HUES6 (cell line): ENCODE measurements around the gene PCDH8.
A peak's percentile ranks its signal among the peaks of the same experiment; 100 is the strongest.

Source experiments
- H3K27ac ChIP-seq: 2 replicates; pipeline ENCODE4 v1.7.0; 2013; ENCODE audit warnings: low read depth, mild to moderate bottlenecking, low read length, inconsistent platforms
- H3K27me3 ChIP-seq: 2 replicates; pipeline ENCODE4 v1.6.1; 2013; ENCODE audit warnings: low read length; ENCODE audit not compliant: control insufficient read depth, insufficient read depth
- H3K36me3 ChIP-seq: 2 replicates; pipeline ENCODE4 v1.6.1; 2013; ENCODE audit warnings: low read length; ENCODE audit not compliant: control insufficient read depth, insufficient read depth
- H3K4me1 ChIP-seq: 2 replicates; pipeline ENCODE4 v1.6.1; 2013; ENCODE audit warnings: low read length; ENCODE audit not compliant: control insufficient read depth, insufficient read depth
- H3K4me3 ChIP-seq: 2 replicates; pipeline ENCODE4 v1.5.1; 2013; ENCODE audit warnings: low read depth, low read length
- H3K9ac ChIP-seq: one replicate; pipeline ENCODE4 v1.6.1; 2013; ENCODE audit warnings: mild to moderate bottlenecking, low read length
- H3K9me3 ChIP-seq: 2 replicates; pipeline ENCODE4 v1.6.1; 2013; ENCODE audit warnings: low read depth, low read length; ENCODE audit not compliant: control insufficient read depth, insufficient read depth

The PCDH8 gene

DNA sequence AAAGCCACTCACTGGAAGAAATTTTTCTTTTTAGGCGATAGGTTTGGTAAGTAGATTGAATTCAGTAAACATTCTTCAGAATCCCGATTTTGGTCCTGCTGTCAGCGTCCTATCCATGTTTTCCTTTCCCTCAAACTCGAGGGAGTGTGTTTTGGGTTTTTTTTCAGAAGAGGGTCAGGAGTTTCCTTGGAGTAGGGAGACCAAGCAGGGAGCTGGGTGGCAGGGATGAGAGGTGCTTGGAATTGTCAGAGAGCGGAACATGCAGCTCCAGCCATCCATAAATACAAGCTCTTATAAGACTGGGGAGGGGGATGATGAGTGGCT is 1.6 kb upstream of the PCDH8 start:
- H3K4me3 ChIP-seq: peak overlapping the region; percentile 86
- H3K9me3 ChIP-seq: no peaks in the 10 kb centered on the region
- H3K4me1 ChIP-seq: peaks cover 25% of the 10 kb centered on the region
- no peak overlapping the region for H3K27ac ChIP-seq
- H3K9ac ChIP-seq: no peak overlapping the region
- H3K36me3 ChIP-seq: no peaks in the 10 kb centered on the region
- H3K27me3 ChIP-seq: peaks cover 59% of the 10 kb centered on the region

DNA sequence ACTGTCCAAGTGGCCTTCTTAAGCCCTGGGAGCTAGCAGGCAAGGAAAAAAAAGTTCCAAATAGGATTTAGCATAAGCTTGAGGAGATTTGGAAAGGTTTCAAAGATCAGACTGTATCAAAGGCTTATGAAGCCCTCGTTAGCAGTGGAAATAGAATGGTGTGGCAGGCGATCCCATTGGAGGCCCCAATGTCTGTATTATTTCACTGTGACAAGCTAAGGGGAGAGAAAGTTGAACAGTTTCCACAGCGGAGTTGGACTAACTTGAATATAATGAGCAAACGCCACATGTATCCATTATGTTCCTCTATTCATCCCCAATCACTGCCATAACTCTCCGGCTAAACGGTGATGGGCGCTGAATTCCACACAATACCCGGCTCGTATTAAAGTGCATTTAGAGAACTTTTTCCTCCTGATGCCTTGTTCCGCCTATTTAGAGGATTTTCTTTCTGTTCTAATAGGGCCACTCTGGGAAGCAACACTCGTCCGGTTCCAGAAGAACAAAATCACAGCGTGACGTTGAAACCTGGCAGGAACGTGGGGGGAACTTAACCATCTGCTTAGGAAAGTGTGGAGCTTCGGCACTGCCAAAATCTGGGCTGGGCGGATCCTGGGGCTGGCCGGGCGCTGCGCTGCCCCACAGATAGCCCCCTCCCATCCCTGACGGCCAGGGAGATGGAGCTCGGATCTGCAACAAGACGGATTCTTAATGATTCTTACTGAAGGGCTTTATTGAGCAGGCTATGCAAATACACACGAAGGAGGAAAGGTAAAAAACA is 1.0 kb upstream of the PCDH8 start:
- Histone ChIP-seq H3K4me1 (peaks cover 25% of the 10 kb centered on the region), H3K36me3 (no peaks in the 10 kb centered on the region), H3K27ac (no peak overlapping the region), H3K4me3 (peak overlapping the region; percentile 86), H3K9ac (no peak overlapping the region), H3K9me3 (no peaks in the 10 kb centered on the region), H3K27me3 (peaks cover 63% of the 10 kb centered on the region)

DNA sequence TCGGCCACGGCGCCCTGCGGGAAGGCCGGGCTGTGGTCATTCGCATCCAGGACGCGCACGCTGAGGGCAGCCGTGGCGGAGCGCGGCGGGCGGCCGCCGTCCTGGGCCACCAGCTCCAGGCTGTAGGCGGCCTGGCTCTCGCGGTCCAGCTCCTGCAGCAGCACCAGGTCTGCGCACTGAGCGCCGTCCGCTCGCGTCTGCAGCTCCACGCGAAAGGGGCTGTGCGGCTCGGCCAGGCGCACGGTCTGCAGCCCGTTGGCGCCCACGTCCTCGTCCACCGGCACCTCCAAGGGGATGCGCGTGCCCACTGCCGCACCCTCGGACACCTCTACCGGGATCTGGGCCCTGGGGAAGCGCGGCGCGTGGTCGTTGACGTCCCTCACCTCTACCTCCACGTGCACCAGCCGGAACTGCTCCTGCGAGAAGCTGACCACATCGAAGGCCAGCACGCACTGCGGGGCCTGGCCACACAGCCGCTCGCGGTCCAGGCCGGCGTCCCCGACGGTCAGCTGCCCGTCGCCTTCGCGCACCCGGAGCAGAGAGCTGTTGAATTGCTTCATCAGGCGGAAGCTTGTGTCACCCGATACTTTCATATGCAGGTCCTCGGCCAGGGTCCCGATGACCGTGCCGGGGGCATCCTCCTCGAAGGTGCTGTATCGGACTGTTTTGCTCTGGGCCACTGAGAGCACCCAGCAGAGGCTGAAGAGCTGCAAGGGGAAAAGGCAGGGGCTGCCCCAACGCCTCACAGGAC is 583 bp downstream of the PCDH8 start:
- Histone ChIP-seq H3K4me3 (peak overlapping the region; percentile 86), H3K27ac (no peak overlapping the region), H3K4me1 (peaks cover 25% of the 10 kb centered on the region), H3K27me3 (peaks cover 68% of the 10 kb centered on the region), H3K9ac (no peak overlapping the region), H3K36me3 (no peaks in the 10 kb centered on the region), H3K9me3 (no peaks in the 10 kb centered on the region)

DNA sequence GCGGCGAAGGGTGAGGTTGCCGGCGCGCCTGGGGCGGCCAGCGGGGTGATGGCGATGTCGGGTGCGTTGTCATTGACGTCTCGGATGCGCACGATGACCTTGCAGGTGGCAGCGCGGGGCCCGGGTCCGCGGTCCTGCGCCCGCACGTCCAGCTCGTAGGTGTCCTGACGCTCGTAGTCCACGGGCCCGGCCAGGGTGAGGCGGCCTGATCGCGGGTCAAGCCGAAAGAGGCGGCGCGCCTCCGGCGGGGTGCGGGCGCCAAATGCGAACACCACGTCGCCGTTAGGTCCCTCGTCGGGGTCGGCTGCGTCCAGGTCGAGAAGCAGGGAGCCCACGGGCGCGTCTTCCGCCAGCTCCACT is 1.1 kb downstream of the PCDH8 start:
- Histone ChIP-seq H3K4me1 (peaks cover 22% of the 10 kb centered on the region), H3K36me3 (no peaks in the 10 kb centered on the region), H3K9ac (no peak overlapping the region), H3K27me3 (peaks cover 68% of the 10 kb centered on the region), H3K4me3 (peak overlapping the region; percentile 86), H3K9me3 (no peaks in the 10 kb centered on the region), H3K27ac (no peak overlapping the region)

DNA sequence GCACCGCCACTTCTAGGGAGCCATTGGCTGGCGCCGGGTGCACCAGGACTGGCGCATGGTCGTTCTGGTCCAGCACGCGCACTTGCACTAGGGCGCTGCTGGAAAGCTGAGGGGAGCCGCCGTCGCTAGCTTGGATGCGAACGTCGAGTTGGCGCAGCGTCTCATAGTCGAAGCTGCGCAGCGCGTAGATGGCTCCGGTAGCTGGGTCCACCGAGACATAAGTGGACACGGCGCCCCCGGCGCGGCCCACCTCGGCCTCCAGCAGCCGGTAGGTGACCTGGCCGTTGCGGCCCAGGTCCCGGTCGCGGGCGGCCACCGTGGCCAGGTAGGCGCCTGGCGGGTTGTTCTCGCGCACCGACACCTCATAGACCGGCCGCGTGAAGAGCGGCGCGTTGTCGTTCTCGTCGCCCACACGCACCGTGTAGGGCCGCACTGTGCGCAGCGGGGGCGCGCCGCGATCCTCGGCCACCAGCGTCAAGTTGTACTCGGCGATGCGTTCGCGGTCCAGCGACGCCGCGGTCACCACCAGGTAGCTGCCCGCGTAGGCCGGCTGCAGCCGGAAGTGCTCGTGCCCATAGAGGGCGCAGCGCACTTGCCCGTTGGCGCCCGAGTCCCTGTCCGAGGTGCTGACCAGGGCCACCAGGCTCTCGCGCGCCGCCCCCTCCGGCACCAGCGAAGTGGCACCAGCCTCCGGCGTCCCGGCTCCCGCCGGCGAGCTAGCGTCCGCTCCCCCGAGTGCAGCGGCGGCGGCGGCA is 1.7 kb downstream of the PCDH8 start:
- peak overlapping the region; percentile 86 for H3K4me3 ChIP-seq
- H3K36me3 ChIP-seq: no peaks in the 10 kb centered on the region
- peaks cover 68% of the 10 kb centered on the region for H3K27me3 ChIP-seq
- no peak overlapping the region for H3K27ac ChIP-seq
- H3K9ac ChIP-seq: no peak overlapping the region
- peaks cover 17% of the 10 kb centered on the region for H3K4me1 ChIP-seq
- H3K9me3 ChIP-seq: no peaks in the 10 kb centered on the region

DNA sequence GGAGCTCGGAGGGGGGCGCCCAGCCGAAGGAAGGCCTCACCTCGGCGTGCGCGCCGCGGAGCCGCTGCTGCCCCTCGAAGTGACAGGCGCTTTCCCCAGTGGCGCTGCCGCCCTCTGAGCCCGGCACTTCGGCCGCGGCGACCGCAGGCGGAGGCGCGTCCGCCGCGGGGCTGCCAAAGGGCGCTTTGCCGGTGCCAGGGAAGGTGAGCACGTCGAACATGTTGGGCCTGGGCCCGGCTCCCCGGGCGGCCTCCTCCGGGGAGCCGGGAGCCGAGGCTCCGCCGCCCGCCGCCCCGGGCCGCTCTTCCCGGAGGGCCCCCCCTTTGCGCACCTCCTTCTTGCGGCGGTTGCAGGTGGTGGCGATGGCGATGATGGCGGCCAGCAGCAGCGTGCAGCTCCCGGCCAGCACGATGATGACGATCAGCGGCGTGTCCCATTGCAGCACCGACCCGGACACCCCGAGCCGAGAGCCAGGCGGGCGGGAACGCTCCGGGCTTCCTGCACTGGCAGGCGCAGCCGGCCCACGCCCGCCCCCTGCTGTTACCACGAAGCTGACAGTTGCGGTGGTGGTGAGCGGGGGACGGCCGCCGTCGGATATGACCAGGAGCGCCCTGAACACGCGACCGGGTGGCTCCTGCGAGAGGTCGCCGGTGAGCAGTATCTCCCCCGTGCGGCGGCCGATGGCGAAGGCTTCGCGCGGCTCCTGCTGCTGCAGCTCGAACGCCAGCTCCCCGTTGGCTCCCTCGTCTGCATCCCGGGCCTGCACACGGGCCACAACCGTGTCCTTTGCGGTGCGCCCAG is 2.5 kb downstream of the PCDH8 start:
- Histone ChIP-seq H3K4me1 (peaks cover 17% of the 10 kb centered on the region), H3K36me3 (no peaks in the 10 kb centered on the region), H3K4me3 (peak overlapping the region; percentile 86; the same call in 1 of the 2 replicates), H3K9me3 (no peaks in the 10 kb centered on the region), H3K27ac (no peak overlapping the region), H3K27me3 (peaks cover 68% of the 10 kb centered on the region), H3K9ac (no peak overlapping the region)

DNA sequence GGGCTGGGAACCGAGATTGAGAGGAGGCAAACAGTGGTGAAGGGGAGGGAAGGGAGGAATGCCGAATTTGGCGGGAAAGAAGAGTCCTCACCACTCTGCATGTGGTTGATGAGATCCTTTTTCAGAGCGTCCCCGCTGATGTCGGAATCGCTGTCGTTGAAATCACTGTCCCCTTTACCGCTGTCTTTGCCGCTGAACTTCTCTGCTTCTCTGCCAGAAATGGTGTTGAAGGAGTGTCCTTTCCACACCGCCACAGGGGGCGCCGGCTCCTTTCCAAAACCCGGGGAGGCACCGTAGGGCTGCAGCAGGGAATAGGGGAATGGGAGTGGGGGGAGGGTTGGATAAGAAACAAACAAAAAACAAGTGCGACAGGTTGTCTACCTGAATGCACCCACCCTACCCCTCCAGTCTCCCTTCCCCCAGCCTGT is 3.1 kb downstream of the PCDH8 start:
- Histone ChIP-seq H3K27me3 (peaks cover 66% of the 10 kb centered on the region), H3K9me3 (no peaks in the 10 kb centered on the region), H3K4me3 (peak overlapping the region; percentile 86; the same call in 1 of the 2 replicates), H3K4me1 (peaks cover 17% of the 10 kb centered on the region), H3K36me3 (no peaks in the 10 kb centered on the region), H3K9ac (no peak overlapping the region), H3K27ac (no peak overlapping the region)

DNA sequence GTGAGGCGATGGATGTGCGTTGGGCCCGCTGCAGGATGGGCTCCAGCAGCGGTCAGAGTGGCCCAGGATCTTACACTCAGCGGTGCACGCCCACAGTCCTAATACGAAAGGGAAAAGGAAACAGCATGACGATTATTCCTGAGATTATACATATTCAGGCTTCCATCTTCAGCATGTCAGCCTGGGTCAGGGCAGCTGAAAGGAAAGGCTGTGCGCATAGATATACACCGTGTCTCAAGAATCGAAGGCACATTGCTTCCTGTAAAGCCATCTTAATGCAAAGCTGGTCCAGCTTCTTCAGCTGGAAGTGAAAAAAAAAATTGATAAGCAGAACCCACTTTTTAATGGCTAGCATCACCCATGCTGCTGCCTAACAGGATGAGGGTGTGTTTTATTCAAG is 3.6 kb downstream of the PCDH8 start:
- Histone ChIP-seq H3K36me3 (no peaks in the 10 kb centered on the region), H3K9me3 (no peaks in the 10 kb centered on the region), H3K4me1 (peaks cover 17% of the 10 kb centered on the region), H3K9ac (no peak overlapping the region), H3K27me3 (peaks cover 61% of the 10 kb centered on the region), H3K4me3 (no peak overlapping the region), H3K27ac (no peak overlapping the region)

DNA sequence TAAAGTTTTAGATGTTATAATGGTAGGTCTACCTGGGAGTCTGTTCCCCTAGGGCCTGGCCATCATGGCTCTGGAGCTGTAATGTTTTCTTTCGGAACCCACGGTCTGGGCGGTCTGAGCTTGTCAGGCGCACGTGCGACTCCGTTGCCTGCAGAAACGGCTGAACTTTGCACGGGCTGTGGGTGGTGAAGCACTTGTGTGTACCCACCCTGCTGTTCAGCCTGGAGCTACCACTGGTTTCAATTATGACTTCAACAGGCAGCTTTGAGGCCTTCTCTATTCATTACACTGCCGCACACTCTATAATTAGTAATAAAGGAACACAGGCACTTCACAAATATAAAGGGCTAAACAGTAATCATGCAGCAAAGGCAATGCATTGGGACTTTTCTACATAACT is 6.0 kb downstream of the PCDH8 start:
- H3K27ac ChIP-seq: no peak overlapping the region
- no peaks in the 10 kb centered on the region for H3K36me3 ChIP-seq
- H3K4me1 ChIP-seq: peaks cover 17% of the 10 kb centered on the region
- no peak overlapping the region for H3K9ac ChIP-seq
- no peak overlapping the region for H3K4me3 ChIP-seq
- H3K27me3 ChIP-seq: peaks cover 37% of the 10 kb centered on the region
- no peaks in the 10 kb centered on the region for H3K9me3 ChIP-seq

DNA sequence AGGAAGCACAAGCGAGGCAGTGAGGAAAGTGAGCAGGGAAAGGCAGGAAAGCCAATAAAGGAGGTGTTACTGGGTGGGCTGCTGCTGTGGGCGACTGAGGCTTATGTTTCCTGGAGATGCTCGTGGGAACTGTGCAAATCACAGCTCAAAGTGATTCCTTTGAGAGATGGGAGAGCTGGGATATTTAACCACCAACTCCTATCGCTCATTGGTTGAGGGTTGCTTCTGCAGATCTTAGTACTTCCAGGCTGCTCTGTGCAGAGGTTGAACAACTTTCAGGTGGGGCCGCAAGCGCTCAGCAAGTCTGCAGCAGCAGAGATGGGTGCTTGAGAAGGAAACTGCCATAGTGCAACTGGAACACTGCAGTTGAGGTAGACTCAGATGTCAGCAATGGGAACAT is 8.4 kb downstream of the PCDH8 start:
- Histone ChIP-seq H3K4me1 (peaks cover 14% of the 10 kb centered on the region), H3K9me3 (no peaks in the 10 kb centered on the region), H3K9ac (no peak overlapping the region), H3K4me3 (no peak overlapping the region), H3K36me3 (no peaks in the 10 kb centered on the region), H3K27me3 (peaks cover 14% of the 10 kb centered on the region), H3K27ac (no peak overlapping the region)
